SU-DHL-6 (cell line): ENCODE measurements around the gene PPP1R37.

Experiments used
- H2AFZ ChIP-seq: fragments of 200-600 bp; sonication (generic); 2 replicates; pipeline ENCODE4 v1.6.1; 2014; ENCODE audit warnings: low read depth, mild to moderate bottlenecking, moderate library complexity, mixed read lengths, antibody characterized with exemption, low read length; ENCODE audit not compliant: severe bottlenecking
- H3F3A ChIP-seq: fragments of 200-600 bp; shearing (Covaris generic); 2 replicates; pipeline ENCODE4 v1.6.0; 2016; ENCODE audit warnings: antibody characterized with exemption, mild to moderate bottlenecking; ENCODE audit not compliant: insufficient read depth
- H3K27ac ChIP-seq: fragments of 200-600 bp; sonication (generic); 2 replicates; pipeline ENCODE4 v1.5.1; 2016; ENCODE audit warnings: low read depth, mild to moderate bottlenecking, low read length, moderate library complexity, mixed read lengths
- H3K27me3 ChIP-seq: fragments of 200-600 bp; sonication (generic), shearing (Covaris generic); 2 replicates; pipeline ENCODE4 v1.6.0; 2014; ENCODE audit warnings: mild to moderate bottlenecking, low read length
- H3K36me3 ChIP-seq: fragments of 200-600 bp; sonication (generic); 2 replicates; pipeline ENCODE4 v1.6.1; 2014; ENCODE audit warnings: mild to moderate bottlenecking, low read length, mixed read lengths
- H3K4me2 ChIP-seq: fragments of 300-600, 200-600 bp; shearing (Covaris generic), sonication (generic); 2 replicates; pipeline ENCODE4 v1.6.0; 2014; ENCODE audit warnings: low read length, low read depth, mild to moderate bottlenecking; ENCODE audit not compliant: poor library complexity, severe bottlenecking
- H3K4me3 ChIP-seq: fragments of 200-600 bp; sonication (generic); 2 replicates; pipeline ENCODE4 v1.5.1; 2014; ENCODE audit warnings: antibody characterized with exemption, low read length, mild to moderate bottlenecking, mixed read lengths; ENCODE audit not compliant: insufficient read depth, poor library complexity, severe bottlenecking
- H3K79me2 ChIP-seq: fragments of 200-600 bp; sonication (generic); 2 replicates; pipeline ENCODE4 v1.6.1; 2014; ENCODE audit warnings: mild to moderate bottlenecking, low read length, moderate library complexity; ENCODE audit not compliant: insufficient read depth
- H3K9ac ChIP-seq: fragments of 200-600 bp; sonication (generic); 2 replicates; pipeline ENCODE4 v1.7.0; 2014; ENCODE audit warnings: mild to moderate bottlenecking, low read length
- H3K9me2 ChIP-seq: fragments of 200-600 bp; sonication (generic); replicated peaks from 2 replicates; pipeline ENCODE4 v1.6.1; 2014; ENCODE audit warnings: low read length; ENCODE audit not compliant: insufficient read depth
- H3K9me3 ChIP-seq: fragments of 200-600 bp; sonication (generic); 2 replicates; pipeline ENCODE4 v1.6.1; 2014; ENCODE audit warnings: low read length, mixed read lengths; ENCODE audit not compliant: insufficient read depth
- H4K20me1 ChIP-seq: fragments of 200-600 bp; sonication (generic); 2 replicates; pipeline ENCODE4 v1.6.1; 2014; ENCODE audit warnings: low read depth, mild to moderate bottlenecking, antibody characterized with exemption, low read length, moderate library complexity, mixed read lengths
- EZH2phosphoT487 ChIP-seq: fragments of 200-600 bp; sonication (generic), shearing (Covaris generic); conservative IDR thresholded peaks from 2 replicates; pipeline ENCODE4 v1.6.1; 2018; ENCODE audit warnings: mild to moderate bottlenecking, antibody characterized with exemption, low read length, moderate library complexity, mixed read lengths
- TF ChIP-seq, protein P1 (sequence below): fragments of 200-600 bp; sonication (generic); IDR thresholded peaks from one replicate; pipeline ENCODE4 v1.5.1; 2017; ENCODE audit warnings: antibody characterized with exemption, mild to moderate bottlenecking, low read length, moderate library complexity; ENCODE audit not compliant: insufficient read depth, poor library complexity, severe bottlenecking

PPP1R37 gene

DNA sequence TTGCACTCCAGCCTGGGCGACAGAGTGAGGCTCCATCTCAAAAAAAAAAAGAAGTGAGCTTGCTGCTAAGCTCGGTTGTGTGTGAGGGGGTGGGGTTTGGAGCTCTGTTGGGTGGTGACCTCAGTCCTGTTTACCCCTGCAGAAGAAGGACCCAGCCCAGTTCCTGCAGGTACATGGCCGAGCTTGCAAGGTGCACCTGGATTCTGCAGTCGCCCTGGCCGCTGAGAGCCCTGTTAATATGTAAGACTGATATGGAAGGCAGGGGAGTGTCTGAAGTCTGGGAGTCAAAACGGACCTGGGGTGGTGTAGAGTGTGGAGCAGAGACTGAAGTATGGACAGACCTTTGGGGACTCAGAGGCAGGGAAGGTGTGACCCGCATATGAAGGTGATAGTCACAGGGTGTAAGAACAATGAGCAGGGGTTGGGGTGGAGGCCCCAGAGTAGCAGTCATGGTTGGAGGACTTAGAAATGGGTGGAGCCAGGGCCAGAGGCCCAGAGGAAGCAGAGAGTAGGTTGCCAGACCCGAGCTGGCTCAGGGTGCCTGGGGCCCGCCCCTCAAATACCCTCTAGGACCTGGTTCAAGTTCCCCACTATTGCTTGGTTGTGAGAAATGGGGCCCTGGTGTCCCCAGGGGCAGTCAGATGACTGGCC is 40.9 kb upstream of the PPP1R37 start:
- no peak overlapping the region for H3K4me3 ChIP-seq
- H3K79me2 ChIP-seq = peaks cover 56% of the 10 kb centered on the region
- peaks cover 8% of the 10 kb centered on the region for H3F3A ChIP-seq
- no peaks in the 10 kb centered on the region for H3K27me3 ChIP-seq
- no peaks in the 10 kb centered on the region for H3K9me3 ChIP-seq
- H3K27ac ChIP-seq = peak overlapping the region; percentile 68
- H4K20me1 ChIP-seq = no peaks in the 10 kb centered on the region
- H2AFZ ChIP-seq = no peak overlapping the region
- H3K36me3 ChIP-seq = no peaks in the 10 kb centered on the region
- no peak overlapping the region for H3K4me2 ChIP-seq
- H3K9ac ChIP-seq = no peak overlapping the region
- no peaks in the 10 kb centered on the region for H3K9me2 ChIP-seq
- no peak for TF ChIP-seq EZH2phosphoT487
- TF ChIP-seq, protein P1, sequence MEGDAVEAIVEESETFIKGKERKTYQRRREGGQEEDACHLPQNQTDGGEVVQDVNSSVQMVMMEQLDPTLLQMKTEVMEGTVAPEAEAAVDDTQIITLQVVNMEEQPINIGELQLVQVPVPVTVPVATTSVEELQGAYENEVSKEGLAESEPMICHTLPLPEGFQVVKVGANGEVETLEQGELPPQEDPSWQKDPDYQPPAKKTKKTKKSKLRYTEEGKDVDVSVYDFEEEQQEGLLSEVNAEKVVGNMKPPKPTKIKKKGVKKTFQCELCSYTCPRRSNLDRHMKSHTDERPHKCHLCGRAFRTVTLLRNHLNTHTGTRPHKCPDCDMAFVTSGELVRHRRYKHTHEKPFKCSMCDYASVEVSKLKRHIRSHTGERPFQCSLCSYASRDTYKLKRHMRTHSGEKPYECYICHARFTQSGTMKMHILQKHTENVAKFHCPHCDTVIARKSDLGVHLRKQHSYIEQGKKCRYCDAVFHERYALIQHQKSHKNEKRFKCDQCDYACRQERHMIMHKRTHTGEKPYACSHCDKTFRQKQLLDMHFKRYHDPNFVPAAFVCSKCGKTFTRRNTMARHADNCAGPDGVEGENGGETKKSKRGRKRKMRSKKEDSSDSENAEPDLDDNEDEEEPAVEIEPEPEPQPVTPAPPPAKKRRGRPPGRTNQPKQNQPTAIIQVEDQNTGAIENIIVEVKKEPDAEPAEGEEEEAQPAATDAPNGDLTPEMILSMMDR = no peak

DNA sequence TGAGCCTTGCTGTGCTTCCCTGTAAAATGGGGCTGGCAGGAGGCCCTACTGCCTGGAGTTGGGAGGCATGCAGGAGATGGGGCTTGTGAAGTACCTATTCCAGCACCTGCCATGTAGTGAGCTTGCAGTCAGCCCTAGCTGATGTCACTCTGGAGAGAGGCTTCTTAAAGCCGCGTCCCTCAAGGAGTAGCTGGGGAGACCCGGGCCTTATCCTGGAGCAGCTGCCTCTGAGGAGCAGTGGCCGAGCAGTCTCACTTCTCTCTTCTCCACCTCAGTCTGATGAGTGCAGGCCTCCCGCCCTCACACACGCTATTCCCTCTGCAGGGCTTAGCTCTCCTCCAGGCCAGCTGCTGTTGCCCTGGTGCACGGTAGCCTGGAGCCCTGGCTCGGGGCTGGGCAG is 36.1 kb upstream of the PPP1R37 start:
- Histone ChIP-seq H3K36me3 (peaks cover 7% of the 10 kb centered on the region; the same call in 1 of the 2 replicates), H2AFZ (no peak overlapping the region), H3K27ac (peak overlapping the region; percentile 38), H3K4me3 (no peak overlapping the region), H3K9ac (no peak overlapping the region), H3K27me3 (no peaks in the 10 kb centered on the region), H3F3A (no peaks in the 10 kb centered on the region), H3K4me2 (no peak overlapping the region), H3K9me3 (no peaks in the 10 kb centered on the region), H3K79me2 (peaks cover 11% of the 10 kb centered on the region), H4K20me1 (no peaks in the 10 kb centered on the region), H3K9me2 (no peaks in the 10 kb centered on the region)
- TF ChIP-seq, protein P1 = no peak
- no peak for TF ChIP-seq EZH2phosphoT487

DNA sequence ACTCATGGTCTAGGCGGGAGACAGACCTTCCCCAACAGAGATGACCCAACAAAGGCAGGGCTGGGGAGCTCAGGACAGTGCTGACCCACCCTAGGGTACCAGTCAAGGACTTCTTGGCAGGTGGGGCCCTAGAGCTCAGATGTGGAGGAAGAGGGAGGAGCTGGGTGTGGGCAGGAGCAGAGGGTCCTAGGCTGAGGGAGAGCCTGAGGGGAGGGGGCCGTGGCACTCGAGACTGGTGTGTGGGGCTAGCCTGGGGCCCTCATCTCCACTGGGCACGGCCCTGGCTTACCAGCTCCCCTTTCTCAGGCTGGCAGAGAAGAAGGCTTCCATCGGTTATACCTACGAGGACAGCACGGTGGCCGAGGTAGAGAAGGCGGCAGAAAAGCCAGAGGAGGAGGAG is 35.5 kb upstream of the PPP1R37 start:
- no peaks in the 10 kb centered on the region for H3F3A ChIP-seq
- TF ChIP-seq, protein P1 = no peak
- no peak for TF ChIP-seq EZH2phosphoT487
- H3K9me3 ChIP-seq = no peaks in the 10 kb centered on the region
- H3K4me2 ChIP-seq = no peak overlapping the region
- H2AFZ ChIP-seq = no peak overlapping the region
- H4K20me1 ChIP-seq = no peaks in the 10 kb centered on the region
- H3K4me3 ChIP-seq = no peak overlapping the region
- H3K27me3 ChIP-seq = no peaks in the 10 kb centered on the region
- H3K27ac ChIP-seq = peak overlapping the region; percentile 38
- H3K79me2 ChIP-seq = peaks cover 5% of the 10 kb centered on the region; the same call in 1 of the 2 replicates
- H3K9ac ChIP-seq = no peak overlapping the region
- H3K36me3 ChIP-seq = peaks cover 7% of the 10 kb centered on the region; the same call in 1 of the 2 replicates
- H3K9me2 ChIP-seq = no peaks in the 10 kb centered on the region
